NAMALWA (cell line): ENCODE results near the gene P2RY2.
"Not testable (repeated sequence)": the region's sequence is repeated elsewhere in the genome, so short reads cannot be mapped to it uniquely, and the experiment has no call there.

Experiments used
- DNase-seq: peaks from one replicate; pipeline ENCODE4 v3.0.0-alpha.2; 2015; ENCODE audit warnings: low spot score

P2RY2 gene

DNA sequence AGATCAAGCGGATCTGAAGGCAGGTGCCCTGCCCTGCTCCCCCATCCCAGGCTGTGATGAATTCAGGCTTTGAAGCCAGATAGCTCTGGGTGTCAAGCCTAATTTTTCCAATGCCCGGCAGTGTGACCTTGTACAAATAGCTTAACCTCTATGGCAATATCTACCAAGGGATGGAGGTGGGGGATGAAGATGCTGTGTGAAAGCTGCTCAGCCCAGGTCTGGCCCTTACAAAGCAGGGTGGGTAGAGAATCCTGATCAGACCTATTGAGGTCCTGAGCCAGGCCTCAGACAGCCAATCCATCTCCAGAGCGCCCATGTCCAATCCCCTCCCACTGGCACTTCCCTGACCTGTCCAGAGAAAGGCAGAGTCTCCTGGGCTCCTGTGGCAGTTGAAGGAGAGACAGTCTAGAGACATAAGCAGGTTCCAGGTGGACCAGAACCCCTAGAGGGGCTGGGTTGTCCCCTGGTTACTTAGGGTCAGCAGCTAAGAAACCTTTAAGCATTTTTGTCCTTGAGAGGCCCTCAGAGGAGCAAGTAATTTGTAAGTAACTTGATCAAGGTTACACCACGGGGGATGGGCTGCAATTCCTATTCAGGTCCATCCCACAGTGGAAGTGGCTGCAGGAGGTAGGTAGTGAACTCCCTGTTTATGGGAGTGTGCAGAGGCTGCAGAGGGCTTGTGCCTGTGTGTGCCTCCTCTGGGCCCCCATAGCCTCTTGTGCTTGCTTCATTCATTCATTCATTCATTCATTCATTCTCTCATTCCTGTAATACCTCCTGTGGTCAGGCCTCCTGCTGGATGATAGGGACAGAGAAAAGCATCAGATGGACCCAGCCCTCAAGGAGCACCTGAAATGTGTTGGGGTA is 10.4 kb downstream of the P2RY2 start:
- no peak for DNase-seq

DNA sequence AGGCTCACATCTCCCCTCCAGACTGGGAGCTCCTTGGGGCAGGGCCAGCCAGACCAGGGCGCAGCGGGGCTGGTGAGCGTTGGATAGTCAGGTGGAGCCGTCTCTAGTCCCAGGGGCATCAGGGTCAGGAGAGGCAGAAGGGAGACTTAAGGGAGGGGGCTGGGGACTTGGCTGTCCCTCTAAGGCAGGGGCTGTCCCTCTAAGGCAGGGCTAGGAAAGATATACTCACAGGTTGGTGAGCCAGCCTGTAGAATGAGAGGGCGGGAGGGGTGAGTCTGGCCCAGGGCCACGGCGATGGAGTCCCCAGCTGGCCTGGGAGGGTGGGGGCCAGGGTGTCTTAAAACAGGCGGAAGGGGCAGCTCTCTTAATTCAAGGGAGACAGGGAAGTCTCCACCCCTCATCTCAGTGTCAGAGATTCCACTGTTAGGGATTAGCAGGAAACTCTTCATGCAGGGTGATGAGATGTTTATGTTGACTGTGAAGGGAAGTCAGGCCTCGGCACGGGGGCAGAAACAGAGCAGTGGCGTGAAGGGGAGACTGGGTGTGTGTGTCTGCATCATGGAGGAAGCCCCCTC is 11.3 kb downstream of the P2RY2 start:
- DNase-seq: no peak

DNA sequence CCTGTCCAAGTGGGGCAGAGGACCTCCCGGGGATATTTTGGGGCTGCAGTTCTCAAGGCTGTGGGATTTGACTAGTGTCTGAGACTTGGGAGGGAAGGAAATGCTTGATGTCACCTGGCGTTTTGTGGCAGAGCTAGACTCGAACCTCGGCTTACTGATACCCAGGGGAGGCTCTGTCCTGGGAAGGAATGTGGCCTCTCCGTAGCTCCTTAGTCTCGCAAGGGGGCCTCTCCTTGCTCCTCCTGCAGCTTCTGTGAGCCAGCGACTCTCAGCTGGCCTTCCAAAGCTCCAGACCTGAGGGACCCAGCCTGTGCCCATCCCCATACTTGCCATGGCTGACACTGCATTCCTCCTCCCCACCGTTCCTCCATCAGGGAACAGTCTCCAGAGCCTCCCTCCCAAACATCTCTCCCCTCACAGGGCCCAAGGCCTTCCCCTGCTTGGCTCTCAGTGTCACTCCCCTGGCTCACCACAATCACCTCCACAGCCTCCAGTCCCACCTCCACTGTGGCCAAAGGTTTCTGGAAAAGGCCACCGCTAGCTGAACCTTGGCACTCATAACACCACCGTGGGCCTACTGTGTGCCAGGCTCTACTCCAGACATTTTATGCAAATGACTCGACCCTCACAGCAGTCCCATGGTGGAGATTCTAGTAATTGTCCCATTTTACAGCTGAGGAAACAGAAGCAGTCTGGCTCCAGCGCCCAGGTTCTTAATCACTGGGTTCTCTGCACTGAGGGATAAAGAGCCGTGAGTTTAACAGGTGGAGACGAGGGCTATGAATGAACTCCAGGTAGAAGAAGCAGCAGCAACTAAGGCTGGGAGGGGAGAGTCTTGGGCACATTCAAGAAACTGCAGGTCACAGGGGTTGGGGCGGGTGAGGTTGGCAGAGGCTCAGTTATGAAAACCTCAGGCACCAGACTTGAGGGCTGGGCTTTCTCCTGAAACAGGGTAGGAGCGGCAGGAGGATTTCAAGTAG is 12.1 kb downstream of the P2RY2 start:
- DNase-seq: no peak

GRCh38 chr11:73230931-73231330 is 12.8 kb downstream of the P2RY2 start:
- DNase-seq: no peak

- DNase-seq: not testable (repeated sequence)
Measured at GRCh38 chr11:73232487-73232886, 14.4 kb downstream of the P2RY2 start.

- DNase-seq: no peak
Measured at GRCh38 chr11:73233211-73233610, 15.1 kb downstream of the P2RY2 start.

DNA sequence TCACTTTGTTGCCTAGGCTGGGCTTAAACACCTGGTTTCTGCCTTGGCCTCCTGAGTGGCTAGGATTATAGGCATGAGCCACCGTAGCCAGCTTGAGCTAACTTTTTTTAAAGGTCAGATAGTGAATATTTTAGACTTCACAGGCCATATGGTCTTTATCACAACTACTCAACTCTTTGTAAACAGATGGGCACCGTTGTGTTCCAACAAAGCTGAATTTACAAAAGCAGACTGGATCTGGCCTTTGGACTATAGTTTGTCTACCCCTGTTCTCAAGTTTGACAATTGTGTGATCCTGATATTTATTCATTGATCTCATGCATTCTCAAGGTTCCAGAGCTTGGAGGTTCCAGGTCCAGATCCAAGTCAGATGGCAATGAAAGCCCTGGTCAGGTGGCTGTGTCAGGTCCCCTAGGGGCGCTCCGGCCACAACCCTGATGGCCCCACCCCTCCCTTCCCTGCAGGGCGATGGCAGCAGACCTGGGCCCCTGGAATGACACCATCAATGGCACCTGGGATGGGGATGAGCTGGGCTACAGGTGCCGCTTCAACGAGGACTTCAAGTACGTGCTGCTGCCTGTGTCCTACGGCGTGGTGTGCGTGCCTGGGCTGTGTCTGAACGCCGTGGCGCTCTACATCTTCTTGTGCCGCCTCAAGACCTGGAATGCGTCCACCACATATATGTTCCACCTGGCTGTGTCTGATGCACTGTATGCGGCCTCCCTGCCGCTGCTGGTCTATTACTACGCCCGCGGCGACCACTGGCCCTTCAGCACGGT is 15.8 kb downstream of the P2RY2 start:
- no peak for DNase-seq

- no peak for DNase-seq
Measured at GRCh38 chr11:73234471-73235181, 16.5 kb downstream of the P2RY2 start.

DNA sequence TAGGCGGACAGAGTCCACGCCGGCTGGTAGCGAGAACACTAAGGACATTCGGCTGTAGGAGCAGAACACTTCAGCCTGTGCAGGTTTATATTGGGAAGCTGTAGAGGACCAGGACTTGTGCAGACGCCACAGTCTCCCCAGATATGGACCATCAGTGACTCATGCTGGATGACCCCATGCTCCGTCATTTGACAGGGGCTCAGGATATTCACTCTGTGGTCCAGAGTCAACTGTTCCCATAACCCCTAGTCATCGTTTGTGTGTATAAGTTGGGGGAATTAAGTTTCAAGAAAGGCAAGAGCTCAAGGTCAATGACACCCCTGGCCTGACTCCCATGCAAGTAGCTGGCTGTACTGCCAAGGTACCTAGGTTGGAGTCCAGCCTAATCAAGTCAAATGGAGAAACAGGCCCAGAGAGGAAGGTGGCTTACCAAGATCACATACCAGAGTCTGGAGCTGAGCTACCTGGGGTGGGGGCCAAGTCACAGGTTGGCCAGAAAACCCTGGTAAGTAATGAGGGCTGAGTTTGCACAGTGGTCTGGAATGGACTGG is 17.2 kb downstream of the P2RY2 start:
- DNase-seq: no peak

- no peak for DNase-seq
Measured at GRCh38 chr11:73236205-73236765, 18.2 kb downstream of the P2RY2 start.

DNA sequence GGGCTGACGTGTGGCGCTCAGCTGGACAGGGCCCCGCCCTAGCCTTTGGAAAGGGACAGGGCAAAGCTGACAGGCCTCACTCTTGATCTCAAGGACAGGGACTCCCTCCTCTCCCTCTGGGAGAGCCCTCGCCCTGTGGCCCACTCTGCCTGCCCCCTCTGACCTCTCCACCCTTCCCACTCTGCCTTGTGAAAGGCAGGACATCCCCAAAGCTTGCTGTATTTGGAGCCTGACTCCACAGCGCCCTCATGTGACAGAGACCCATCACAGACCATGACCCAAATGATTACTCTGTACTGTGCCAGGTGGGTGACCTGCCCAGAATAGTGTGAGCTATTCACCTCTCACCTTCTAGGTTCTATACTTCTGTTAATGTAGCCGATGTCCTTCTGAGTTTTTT is 18.8 kb downstream of the P2RY2 start:
- peak; percentile 80 for DNase-seq

DNA sequence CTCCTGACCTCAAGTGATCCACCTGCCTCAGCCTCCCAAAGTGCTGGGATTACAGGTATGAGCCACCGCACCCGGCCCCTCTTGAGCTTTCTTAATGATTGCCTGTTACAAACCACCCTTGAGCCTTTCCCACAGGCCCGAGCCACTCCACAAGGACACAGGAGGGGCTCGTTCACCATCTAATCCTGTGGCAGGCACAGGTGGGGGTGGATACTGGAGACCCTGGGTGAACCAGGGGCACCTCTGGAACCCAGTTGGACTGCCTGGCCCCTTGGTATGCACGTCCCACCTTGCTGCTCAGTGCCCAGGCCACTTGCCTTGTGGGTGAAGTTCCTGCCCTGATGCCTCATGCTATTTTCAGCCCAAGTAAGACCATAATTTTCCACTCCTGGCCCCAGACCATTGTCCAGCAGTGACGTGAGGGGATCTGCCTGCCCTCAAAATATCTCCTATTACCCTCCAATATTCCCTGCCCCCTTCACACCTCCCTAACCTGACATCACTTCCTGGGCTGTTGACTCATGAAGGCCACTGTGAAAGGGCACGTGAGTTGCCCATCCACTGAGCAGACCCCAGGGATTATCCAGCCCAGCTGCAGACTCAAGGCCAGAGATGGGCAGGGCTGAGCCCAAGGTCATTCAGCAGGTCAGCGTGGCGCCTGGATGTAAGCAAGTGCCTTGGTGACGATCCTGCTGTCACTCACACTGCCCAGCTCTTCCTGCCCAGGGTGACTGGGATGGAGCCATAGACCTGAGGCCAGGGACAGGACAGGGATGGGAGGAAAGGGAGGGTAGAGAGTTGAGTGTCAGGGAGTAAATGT is 19.6 kb downstream of the P2RY2 start:
- no peak for DNase-seq

DNA sequence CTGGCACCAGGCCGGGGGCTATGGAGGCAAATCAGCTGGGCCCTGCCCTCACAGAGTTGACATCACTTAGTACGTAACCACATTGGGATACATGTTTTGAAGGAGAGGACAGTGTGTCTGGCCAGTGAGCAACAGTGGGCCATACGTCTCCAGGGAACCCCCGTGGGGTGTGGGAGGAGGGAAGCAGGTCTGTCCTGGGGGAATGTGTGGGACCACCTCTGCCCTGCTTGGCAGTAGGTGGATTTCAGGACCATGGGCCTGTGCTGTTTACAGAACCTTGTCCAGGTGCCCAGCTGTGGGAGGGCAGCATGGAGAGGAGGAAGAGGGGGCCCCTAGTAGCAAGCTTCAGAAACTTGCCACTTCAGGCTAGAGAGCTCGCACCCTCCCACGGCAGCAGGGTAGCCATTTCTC is 21.0 kb downstream of the P2RY2 start:
- DNase-seq: no peak

DNA sequence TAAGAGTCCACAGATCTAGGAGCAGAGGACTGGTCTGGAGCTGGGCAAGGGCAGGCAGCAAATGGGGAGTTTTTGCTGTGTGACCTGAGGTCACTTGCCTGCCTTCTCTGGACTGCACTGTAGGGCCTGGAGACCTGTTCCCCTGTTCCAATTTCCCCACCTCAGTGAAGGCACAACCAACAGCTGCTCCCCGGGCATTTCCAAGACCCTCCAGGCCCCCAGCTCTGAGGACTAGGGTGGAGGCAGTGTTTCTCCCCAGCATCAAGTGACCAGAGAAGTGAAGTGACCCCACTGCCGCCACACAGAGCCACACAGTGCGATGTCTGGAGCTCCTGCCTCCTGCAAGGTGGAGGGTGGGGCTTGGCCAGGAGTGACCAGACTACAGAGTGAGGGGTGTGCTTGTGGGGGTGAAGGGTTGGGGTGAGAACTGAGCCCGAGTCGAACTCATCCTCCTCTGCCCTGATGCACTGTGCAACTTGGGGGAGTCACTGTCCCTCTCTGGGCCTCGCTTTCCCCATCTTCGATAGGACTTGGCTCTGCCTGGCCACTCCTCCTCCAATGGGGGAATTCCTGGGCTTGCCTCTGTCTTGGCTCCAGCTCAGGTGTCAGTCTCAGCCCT is 21.6 kb downstream of the P2RY2 start:
- no peak for DNase-seq

DNA sequence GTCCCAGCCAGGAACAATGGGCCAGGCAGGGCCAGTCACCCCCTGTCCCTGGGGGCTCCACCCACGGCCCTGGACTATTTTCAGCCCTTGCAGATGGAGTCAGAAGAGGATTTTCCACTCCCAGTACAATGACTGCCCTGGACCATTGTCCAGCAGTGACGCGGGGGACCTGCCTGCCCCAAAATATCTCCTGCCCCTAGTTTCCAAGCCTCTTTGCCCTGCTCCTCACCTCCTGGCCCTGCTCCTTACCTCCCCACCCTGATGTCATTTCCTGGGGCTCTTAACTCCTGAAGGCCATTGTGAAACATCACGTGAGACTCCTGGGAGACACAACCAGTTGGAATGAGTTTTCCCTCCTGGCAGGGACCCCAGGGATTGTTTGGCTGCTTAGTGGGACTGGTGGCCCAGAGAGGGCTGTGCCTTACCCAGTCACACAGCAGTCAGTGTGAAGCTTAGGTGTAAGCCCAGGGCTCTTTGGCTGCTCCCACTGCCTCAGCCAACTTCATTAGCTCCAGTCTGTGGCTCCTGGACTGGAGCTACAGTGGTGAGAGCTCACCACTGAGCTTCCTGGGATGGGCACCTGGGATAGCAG is 22.2 kb downstream of the P2RY2 start:
- DNase-seq: no peak

- no peak for DNase-seq
Measured at GRCh38 chr11:73241300-73241699, 23.2 kb downstream of the P2RY2 start.

- peak; percentile 83 for DNase-seq
Measured at GRCh38 chr11:73242251-73243092, 24.4 kb downstream of the P2RY2 start.

DNA sequence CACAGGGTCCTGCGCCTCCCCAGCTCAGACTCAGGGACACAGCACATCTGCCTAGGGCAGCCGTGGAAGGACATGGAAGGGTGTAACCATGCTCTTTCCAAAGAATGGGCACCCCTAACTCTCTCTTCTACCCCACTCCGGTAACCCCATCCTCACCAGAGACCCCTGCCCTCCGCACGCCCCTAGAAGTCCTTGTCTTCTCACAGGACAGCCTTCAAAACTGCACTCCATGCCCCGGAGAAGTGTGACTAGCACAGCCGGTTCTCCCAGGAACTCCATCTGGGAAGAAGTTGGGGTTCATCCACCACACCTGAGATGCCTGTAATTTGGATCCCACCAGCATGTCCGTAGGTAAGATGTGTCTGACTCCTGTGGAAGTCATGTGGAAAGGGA is 25.0 kb downstream of the P2RY2 start:
- DNase-seq: no peak
